HG02588 (cell line): ENCODE results near the gene PAFAH1B2.
"Not testable (repeated sequence)": the region's sequence is repeated elsewhere in the genome, so short reads cannot be mapped to it uniquely, and the experiment has no call there.

Experiments
- ATAC-seq: cut with Tn5 transposase; IDR thresholded peaks from one replicate; pipeline ENCODE4 v1.9.1; 2021; ENCODE audit warnings: mild to moderate bottlenecking, moderate library complexity; ENCODE audit not compliant: unreplicated experiment

PAFAH1B2 gene

GRCh38 chr11:117143871-117144476, at the start of gene PAFAH1B2:
PAFAH1B2 (plus strand) TSS chr11:117144287; CDS start chr11:117152448, 8,161 bp downstream.
- peak; percentile 94 for ATAC-seq

DNA sequence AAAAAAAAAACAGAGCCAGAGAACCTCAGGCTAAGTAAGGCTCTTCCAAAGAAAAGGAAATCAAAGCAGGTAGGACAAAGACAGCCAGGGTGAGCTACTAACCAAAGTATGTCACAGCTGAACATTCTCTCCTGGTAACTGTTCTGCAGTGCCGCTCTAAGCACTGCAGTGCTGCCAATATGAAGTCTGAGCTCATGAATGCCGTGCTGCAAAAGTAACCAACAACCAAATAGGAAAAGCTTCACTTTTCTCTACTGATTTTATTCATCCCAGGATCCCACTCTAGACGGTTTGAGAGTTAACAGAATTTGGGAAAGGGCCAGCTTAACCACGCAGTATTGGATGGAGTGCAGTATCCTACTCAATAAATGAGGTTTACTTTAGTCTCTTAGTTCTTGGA, 49.3 kb upstream of the PAFAH1B2 start:
- no peak for ATAC-seq

DNA sequence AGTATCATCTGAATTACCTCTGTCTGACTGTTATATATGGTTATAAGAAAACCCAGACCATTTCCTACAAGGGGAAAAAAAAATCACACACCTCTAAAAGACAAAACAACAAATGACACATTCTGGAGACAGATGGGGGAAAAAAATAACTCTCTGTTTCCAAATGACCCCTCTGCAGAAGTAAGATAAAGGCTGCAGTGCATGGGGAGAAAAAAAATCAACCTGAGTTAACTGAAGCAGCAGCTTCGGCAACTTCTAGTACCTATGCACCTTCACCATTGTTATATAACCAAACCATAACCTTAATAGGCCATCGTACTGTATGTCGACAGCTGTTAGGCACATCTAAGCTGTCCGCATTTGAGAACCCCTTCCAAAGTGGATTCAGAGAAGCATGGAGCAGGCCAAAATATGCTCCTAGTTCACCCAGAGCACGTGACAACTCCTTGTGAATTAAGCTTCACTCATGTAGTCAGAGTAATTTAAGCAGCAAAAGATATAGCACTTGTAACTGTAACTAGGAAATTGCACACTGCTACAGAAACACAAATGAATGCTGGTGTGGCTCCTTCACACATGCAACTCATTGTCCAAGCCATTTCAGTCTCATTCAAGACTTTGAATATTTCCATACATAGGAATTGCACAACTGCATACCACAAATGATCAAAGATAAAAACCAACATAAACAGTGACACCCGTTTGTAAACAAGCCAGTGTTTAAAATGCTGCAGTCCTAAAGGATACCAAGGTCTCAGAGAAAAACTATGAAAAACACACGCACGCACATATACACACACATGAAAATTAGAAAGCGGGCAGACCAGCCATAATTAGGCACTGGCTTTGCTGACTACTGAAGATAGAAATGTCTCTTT, 48.6 kb upstream of the PAFAH1B2 start:
- ATAC-seq, result no peak

DNA sequence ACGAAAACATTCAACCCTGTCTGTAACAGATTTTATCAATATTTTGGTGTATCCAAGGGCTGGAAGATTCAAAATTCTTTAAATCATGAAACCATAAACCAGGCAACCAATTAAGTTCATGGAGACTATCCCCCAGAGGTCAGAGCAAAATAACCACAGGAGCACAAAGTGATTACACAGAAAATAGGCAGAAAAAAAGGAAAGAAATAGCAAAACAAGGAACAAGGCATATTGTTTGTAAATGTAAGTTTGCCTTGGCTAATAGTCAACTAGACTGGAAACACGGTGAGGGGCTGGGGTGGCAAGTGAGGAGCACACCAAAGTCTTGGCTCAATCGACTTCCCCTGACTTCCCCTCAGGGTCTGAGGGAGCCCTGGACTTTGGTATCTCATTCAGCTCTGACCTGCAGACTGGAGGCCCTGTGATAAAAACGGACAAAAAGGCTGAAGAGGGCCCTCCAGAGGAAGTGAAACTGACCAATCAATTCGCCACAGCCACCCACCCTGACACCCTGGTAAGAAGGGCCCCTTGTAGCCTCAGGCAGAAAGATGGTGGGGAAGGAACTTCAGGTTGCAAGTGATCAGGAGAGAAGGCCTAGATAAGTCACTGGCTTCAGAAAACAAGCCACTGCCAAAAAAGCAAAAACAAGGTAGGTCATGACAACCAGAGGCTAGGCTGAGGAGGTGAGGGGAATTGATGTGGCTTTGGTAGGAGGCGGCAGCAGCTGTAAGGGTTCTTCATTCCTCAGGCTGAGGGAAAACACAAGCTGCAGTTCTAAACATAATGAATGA, 47.7 kb upstream of the PAFAH1B2 start:
- no peak for ATAC-seq

DNA sequence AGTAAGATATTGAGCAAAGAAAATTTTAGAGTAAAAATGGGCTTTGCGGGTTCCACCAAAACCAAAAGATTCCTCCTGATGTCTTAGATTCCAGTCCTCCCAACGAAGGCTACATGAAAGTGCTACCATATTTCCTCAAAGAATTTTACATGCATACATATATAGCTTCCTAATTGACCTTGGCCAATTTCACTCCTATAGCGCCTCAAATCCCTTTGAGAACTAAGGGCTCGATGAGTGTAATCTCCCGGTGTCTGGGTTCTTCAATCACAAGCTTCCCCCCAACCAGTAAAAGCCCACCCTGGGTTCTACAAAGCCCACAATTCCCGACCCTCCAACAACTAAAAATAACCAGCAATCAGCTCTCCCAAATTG, 47.1 kb upstream of the PAFAH1B2 start:
- no peak for ATAC-seq

GRCh38 chr11:117097389-117098268, 46.5 kb upstream of the PAFAH1B2 start:
- ATAC-seq, result peak; percentile 18

GRCh38 chr11:117098269-117099232, 45.5 kb upstream of the PAFAH1B2 start, which contains the start of gene SIK3:
SIK3 (minus strand) TSS chr11:117098428; CDS start chr11:117098415, 13 bp downstream.
- ATAC-seq, result peak; percentile 79

- ATAC-seq, result no peak
Measured at GRCh38 chr11:117099696-117100095, 44.4 kb upstream of the PAFAH1B2 start.

- ATAC-seq, result no peak
Measured at GRCh38 chr11:117100556-117100955, 43.5 kb upstream of the PAFAH1B2 start.

GRCh38 chr11:117107701-117108590, 36.1 kb upstream of the PAFAH1B2 start:
- no peak for ATAC-seq

DNA sequence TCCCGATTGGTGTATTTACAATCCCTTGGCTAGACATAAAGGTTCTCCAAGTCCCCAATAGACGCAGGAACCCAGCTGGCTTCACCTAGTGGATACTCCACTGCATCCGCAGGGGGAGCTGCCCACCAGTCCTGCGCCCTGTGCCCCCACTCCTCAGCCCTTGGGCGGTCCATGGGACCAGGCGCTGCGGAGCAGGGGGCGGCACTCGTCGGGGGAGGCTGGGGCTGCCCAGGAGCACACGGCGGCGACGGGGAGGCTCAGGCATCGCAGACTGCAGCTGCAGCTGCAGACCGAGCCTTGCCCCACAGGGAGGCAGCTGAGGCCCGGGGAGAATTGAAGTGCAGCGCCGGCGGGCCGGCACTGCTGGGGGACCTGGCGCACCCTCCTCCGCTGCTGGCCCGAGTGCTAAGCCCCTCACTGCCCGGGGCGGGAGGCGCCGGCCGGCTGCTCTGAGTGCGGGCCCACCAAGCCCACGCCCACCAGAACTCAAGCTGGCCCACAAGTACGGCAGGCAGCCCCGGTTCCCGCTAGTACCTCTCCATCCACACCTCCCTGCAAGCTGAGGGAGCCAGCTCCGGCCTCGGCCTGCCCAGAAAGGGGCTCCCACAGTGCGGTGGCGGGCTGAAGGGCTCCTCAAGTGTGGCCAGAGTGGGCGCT, 33.7 kb upstream of the PAFAH1B2 start:
- ATAC-seq, result no peak

GRCh38 chr11:117112497-117112896, 31.6 kb upstream of the PAFAH1B2 start:
- ATAC-seq, result not testable (repeated sequence)

- ATAC-seq, result not testable (repeated sequence)
Measured at GRCh38 chr11:117112939-117113338, 31.1 kb upstream of the PAFAH1B2 start.

GRCh38 chr11:117117681-117118080, 26.4 kb upstream of the PAFAH1B2 start:
- ATAC-seq, result no peak

DNA sequence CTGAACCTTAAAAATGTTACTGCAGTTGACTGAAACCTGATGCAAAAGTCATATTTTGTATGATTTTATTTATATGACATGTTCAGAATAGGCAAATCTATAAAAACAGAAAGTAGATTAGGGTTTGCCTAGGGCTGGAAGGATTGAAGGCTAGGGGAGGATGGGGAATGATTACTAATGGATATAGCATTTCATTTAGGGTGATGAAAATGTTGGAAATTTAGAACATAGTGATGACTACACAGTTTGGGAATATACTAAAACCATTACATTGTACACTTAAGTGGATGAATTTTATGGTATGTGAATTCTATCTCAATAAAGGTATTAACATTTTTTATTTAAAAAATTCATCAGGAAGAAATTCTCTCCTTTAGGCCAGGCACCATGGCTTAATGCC, 22.9 kb upstream of the PAFAH1B2 start:
- no peak for ATAC-seq

- ATAC-seq, result no peak
Measured at GRCh38 chr11:117122556-117122955, 21.5 kb upstream of the PAFAH1B2 start.

DNA sequence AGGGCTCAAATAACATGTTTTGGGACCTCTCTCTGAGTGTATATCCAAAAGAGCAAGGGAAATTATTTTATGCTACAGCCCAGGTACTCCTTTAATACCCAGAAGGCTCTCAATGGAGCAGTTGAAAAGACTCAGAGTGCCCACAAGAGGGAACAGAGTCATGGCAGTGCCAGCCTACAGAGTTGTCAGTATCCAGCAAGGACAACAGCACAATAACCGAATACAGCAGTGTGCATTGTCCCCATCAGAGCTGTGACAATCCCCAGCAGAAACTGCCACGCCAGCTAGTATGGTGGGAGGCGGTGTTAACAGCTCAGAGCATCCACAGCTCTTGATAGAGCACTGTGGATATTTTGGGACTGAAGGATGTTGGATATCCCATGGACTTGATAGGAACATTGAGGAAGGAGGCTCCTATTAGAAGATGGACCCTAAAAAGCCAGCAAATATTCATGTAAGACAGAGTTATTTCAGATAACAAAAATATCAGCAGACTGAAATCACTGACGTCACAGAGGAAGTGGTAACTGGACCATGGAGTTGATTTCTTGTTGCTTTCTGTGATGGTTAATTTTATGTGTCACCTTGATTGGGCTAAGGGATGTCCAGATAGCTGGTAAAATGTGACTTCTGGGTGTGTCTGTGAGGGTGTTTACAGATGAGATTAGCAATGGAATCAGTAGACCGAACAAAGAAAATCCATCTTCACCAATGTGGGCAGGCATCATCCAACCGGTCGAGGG, 17.7 kb upstream of the PAFAH1B2 start:
- ATAC-seq, result no peak
